AG09319 (cell line): ENCODE results near the gene LPCAT2.

ENCODE experiments used
- DNase-seq: peaks from one replicate; pipeline ENCODE4 v3.0.0-alpha.2; 2010; ENCODE audit warnings: low read depth; ENCODE audit errors: extremely low read depth
- TF ChIP-seq, protein P1 (sequence below): IDR thresholded peaks from 2 replicates; pipeline ENCODE4 v1.5.1; 2011; ENCODE audit warnings: low read depth, mild to moderate bottlenecking, inconsistent platforms, low read length, moderate library complexity

Gene LPCAT2

GRCh38 chr16:55572439-55572838 is 63.6 kb downstream of the LPCAT2 start:
- TF ChIP-seq, protein P1, sequence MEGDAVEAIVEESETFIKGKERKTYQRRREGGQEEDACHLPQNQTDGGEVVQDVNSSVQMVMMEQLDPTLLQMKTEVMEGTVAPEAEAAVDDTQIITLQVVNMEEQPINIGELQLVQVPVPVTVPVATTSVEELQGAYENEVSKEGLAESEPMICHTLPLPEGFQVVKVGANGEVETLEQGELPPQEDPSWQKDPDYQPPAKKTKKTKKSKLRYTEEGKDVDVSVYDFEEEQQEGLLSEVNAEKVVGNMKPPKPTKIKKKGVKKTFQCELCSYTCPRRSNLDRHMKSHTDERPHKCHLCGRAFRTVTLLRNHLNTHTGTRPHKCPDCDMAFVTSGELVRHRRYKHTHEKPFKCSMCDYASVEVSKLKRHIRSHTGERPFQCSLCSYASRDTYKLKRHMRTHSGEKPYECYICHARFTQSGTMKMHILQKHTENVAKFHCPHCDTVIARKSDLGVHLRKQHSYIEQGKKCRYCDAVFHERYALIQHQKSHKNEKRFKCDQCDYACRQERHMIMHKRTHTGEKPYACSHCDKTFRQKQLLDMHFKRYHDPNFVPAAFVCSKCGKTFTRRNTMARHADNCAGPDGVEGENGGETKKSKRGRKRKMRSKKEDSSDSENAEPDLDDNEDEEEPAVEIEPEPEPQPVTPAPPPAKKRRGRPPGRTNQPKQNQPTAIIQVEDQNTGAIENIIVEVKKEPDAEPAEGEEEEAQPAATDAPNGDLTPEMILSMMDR, result no peak
- peak; percentile 34 for DNase-seq

GRCh38 chr16:55574811-55575210 is 65.9 kb downstream of the LPCAT2 start:
- DNase-seq, result no peak
- TF ChIP-seq, protein P1, result no peak

GRCh38 chr16:55575496-55575895 is 66.6 kb downstream of the LPCAT2 start:
- TF ChIP-seq, protein P1, result no peak

GRCh38 chr16:55576384-55576783 is 67.5 kb downstream of the LPCAT2 start:
- TF ChIP-seq, protein P1, result no peak
- no peak for DNase-seq

More at GRCh38 chr16:55575496-55575895, 66.6 kb downstream of the LPCAT2 start:
- no peak for DNase-seq

GRCh38 chr16:55577887-55578286 is 69.0 kb downstream of the LPCAT2 start:
- DNase-seq, result no peak

DNA sequence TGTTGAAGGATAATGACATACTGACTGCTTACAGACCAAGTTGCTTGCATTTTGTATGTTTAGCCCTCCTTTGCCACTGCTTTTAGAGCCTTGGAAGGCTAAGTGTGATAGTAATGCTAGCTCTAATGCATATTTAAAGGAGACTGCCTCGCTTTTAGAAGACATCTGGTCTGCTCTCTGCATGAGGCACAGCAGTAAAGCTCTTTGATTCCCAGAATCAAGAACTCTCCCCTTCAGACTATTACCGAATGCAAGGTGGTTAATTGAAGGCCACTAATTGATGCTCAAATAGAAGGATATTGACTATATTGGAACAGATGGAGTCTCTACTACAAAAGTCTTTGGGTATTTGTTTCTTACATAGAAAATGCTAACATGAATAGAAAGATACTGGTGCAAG is 76.8 kb downstream of the LPCAT2 start:
- TF ChIP-seq, protein P1, result no peak
- no peak for DNase-seq

More at GRCh38 chr16:55577887-55578286, 69.0 kb downstream of the LPCAT2 start:
- TF ChIP-seq, protein P1, result no peak

DNA sequence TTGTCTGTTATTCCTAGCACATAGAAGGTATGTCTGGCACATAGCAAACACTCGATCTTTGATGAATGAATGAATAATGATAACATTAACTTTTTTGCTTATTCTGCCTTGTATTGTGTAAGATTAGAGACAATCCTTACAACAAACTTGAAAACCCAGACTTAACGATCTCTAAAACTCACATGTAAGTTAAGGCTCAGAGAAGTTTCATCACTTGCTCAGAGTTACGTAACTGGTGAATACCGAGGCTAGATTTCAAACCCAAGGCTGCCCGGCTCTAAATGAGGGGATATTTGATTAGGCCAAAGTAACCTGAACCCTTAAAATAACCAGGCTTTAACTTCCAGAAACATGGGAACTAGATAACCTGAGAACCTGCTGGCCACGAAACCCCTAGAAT is 79.9 kb downstream of the LPCAT2 start:
- TF ChIP-seq, protein P1, result no peak
- no peak for DNase-seq
